ENCODE results near the gene SLC30A2.
"Not testable (repeated sequence)": the region's sequence is repeated elsewhere in the genome, so short reads cannot be mapped to it uniquely, and the experiment has no call there.

The SLC30A2 gene, protein sequence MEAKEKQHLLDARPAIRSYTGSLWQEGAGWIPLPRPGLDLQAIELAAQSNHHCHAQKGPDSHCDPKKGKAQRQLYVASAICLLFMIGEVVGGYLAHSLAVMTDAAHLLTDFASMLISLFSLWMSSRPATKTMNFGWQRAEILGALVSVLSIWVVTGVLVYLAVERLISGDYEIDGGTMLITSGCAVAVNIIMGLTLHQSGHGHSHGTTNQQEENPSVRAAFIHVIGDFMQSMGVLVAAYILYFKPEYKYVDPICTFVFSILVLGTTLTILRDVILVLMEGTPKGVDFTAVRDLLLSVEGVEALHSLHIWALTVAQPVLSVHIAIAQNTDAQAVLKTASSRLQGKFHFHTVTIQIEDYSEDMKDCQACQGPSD

DNA sequence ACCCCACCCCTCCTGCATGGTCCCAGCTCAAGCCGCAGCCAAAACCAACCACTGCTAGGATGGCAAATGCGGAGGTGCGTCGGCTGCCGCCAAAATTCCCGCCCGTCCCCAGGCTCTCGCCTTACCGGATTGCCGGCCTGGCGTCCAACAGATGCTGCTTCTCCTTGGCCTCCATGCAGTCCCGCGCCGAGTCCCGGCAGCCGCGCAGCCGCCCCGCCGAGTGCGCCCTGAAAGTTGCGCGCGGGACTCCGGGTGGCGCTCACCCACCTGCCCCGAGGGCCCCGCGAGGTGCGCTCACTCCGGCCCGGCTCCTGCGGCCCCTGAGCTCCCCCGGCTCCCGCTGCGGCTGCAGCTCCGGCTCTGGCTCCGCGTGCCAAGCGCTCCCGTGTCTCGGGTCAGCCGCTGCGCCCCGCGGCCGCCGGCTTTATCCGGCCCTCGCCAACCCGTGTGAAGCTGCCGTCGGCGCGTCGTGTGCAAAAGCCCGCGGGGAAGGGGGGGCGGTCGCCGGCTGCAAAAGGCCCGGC is at the start of gene SLC30A2:
Gene SLC30A2 (minus strand): TSS at position 397 of the 524 bp plus-strand sequence. CDS start 222 bp downstream, at position 175.
- no peak for DNase-seq (ENCODE audit: low read depth)
- no peak within 1 kb of the TSS for H3K4me3 ChIP-seq (ENCODE audit: low read depth, low read length)

GRCh38 chr1:26094677-26095383 is 48.9 kb upstream of the SLC30A2 start:
- no peak for DNase-seq (ENCODE audit: low read depth)
- no peak overlapping the region for H3K4me3 ChIP-seq (ENCODE audit: low read depth, low read length)

GRCh38 chr1:26094076-26094669 is 48.3 kb upstream of the SLC30A2 start:
- H3K4me3 ChIP-seq (ENCODE audit: low read depth, low read length): no peak overlapping the region
- no peak for DNase-seq (ENCODE audit: low read depth)

GRCh38 chr1:26093569-26093968 is 47.7 kb upstream of the SLC30A2 start:
- not testable (repeated sequence) for DNase-seq (ENCODE audit: low read depth); H3K4me3 ChIP-seq (ENCODE audit: low read depth, low read length)

DNA sequence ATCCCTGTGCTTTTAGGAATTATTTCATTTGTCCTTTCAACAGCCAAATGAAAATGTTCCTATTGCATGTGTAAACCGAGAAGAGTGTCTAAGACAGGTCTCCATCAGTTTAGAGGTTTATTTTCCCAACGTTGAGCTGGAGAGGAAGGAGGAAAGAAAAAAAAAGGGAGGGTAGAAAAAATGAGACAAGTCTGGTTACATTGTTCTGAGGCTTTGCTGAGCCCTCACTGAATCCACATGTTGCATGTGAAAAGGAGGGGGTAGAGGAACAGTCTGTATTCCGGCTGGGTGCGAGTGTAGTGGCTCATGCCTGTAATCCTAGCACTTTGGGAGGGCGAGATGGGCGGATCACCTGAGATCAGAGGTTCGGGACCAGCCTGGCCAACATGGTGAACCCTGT is 46.5 kb upstream of the SLC30A2 start:
- no peak overlapping the region for H3K4me3 ChIP-seq (ENCODE audit: low read depth, low read length)
- no peak for DNase-seq (ENCODE audit: low read depth)

- no peak for DNase-seq (ENCODE audit: low read depth)
Measured at GRCh38 chr1:26090893-26091292, 45.0 kb upstream of the SLC30A2 start.

DNA sequence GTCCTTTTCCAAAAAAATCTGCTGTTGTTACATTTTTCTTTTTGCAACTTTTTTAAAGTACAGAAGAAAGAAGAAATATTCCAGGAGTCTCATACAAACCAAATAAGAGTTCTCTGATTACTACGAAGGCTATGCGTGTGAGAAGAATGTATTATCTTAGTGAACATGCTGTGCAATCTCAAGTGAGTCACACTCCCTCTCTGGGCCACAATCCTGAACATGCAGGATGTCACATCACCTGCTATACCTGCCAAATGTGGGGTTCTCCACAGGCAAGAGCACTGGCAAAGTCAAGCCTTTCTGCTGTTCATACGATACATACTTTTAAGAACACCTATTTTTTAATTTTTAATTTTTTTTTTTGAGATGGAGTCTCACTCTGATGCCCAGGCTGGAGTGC is 43.2 kb upstream of the SLC30A2 start:
- H3K4me3 ChIP-seq (ENCODE audit: low read depth, low read length): no peak overlapping the region
- DNase-seq (ENCODE audit: low read depth): no peak

More at GRCh38 chr1:26090893-26091292, 45.0 kb upstream of the SLC30A2 start:
- H3K4me3 ChIP-seq (ENCODE audit: low read depth, low read length): no peak overlapping the region

DNA sequence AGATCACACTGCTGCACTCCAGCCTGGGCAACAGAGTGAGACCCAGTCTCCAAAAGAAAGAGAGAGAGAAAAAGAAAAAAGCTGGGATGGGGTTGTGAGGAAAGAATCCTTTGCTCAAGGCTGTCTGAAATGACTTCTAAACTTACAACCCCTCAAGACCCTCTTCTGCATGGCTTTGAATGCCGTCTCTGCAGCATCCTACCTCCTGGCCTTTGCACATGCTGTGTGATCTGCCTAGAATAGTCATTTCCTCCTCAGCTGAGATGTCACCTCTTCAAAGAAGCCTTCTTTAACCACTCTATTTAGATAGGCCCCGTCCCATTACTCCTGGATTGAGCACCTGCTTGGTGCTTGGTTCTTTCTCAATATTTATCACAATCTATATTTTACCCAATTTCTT is 38.9 kb upstream of the SLC30A2 start:
- no peak overlapping the region for H3K4me3 ChIP-seq (ENCODE audit: low read depth, low read length)
- no peak for DNase-seq (ENCODE audit: low read depth)

GRCh38 chr1:26084091-26084561 is 38.2 kb upstream of the SLC30A2 start:
- H3K4me3 ChIP-seq (ENCODE audit: low read depth, low read length): no peak overlapping the region
- DNase-seq (ENCODE audit: low read depth): no peak

GRCh38 chr1:26083208-26083607 is 37.3 kb upstream of the SLC30A2 start:
- no peak overlapping the region for H3K4me3 ChIP-seq (ENCODE audit: low read depth, low read length)
- DNase-seq (ENCODE audit: low read depth): no peak

GRCh38 chr1:26082020-26082350 is 36.1 kb upstream of the SLC30A2 start:
- no peak for DNase-seq (ENCODE audit: low read depth)
- H3K4me3 ChIP-seq (ENCODE audit: low read depth, low read length): no peak overlapping the region

DNA sequence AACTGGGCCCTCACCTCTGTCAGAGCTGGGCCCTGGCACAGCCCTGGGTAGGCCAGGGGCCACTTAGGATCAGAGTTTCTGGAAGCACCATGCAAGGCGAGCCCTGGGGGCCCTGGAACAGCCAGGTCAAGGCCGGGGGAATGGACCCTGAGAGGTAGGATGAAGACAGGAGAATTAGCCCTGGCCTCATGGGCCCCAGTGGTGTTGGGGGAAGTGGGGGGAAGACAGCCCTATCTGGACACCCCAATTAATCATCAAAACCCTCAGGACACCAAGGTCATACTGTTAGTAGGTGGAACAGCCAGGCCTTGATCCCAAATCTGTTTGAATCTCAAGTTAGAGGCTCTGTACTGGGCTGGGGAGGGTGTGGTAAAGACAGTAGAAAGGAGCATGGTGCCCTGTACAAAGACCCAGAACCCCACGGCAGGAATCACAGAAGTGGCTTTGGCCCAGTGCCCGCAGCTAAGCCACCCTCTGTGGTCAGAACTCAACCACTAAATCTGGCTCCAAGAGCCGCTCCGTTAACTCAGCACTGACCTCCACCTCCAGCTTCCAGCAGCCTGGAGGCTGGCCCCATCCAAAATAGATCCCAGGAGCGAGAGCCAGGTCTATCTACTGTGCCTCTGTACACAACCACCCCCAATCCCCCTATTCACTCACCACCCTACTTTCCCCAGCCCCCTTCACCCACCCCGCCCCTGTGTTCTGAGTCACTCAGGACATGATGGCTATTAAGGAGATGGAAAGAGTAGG is 35.5 kb upstream of the SLC30A2 start:
- no peak for DNase-seq (ENCODE audit: low read depth)
- H3K4me3 ChIP-seq (ENCODE audit: low read depth, low read length): no peak overlapping the region

DNA sequence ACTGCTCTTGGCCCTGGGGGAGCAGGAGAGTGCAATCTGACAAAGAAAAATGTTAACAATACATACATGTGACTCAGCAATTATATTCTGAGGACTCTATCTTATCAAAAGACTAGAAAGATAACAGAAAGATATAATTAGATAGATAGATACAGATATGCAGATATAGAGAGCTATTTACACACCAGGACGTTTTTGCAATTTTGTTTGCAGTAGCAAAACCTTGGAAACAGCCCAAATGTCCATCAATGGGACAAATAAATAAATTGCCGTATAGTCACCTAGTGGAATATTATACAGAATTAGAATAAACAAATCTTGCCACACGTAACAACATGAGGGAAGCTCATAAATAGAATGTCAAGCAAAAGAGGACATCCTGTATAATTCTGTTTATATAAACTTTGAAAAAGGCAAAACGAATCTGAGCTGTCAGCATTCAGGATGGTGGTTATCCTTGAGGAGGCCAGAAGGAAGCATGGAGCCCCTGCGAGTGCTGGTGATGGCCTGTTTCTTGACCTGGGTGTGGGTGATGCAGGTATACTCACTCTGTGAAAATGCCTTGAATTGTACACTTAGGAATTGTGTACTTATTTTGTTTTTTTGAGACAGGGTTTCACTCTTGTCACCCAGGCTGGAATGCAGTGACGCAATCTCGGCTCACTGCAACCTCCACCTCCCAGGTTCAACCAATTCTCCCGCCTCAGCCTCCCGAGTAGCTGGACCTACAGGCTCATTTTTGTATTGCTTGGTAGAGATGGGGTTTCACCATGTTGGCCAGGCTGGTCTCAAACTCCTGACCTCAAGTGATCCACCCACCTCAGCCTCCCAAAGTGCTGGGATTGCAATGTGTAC is 34.3 kb upstream of the SLC30A2 start:
- no peak for DNase-seq (ENCODE audit: low read depth)
- no peak overlapping the region for H3K4me3 ChIP-seq (ENCODE audit: low read depth, low read length)

DNA sequence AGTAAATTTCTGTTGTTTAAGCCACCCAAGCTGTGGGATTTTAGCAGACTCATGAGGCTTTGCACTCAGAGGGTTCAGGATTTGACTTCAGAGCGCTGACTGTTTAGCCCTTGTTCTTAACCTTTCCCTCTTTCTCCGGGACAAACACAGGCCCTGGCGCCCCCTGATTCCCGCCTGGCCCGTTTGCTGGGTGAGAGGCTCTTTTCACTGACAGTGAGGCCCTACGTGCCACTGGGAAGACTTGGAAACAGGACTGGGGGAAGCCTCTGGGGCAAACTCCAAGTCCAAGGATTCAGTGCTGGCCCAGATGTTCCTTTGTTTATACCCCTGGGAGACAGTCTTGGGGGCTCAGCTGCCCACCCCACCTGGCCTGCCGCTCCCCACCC is 33.3 kb upstream of the SLC30A2 start:
- no peak for DNase-seq (ENCODE audit: low read depth)
- H3K4me3 ChIP-seq (ENCODE audit: low read depth, low read length): no peak overlapping the region

DNA sequence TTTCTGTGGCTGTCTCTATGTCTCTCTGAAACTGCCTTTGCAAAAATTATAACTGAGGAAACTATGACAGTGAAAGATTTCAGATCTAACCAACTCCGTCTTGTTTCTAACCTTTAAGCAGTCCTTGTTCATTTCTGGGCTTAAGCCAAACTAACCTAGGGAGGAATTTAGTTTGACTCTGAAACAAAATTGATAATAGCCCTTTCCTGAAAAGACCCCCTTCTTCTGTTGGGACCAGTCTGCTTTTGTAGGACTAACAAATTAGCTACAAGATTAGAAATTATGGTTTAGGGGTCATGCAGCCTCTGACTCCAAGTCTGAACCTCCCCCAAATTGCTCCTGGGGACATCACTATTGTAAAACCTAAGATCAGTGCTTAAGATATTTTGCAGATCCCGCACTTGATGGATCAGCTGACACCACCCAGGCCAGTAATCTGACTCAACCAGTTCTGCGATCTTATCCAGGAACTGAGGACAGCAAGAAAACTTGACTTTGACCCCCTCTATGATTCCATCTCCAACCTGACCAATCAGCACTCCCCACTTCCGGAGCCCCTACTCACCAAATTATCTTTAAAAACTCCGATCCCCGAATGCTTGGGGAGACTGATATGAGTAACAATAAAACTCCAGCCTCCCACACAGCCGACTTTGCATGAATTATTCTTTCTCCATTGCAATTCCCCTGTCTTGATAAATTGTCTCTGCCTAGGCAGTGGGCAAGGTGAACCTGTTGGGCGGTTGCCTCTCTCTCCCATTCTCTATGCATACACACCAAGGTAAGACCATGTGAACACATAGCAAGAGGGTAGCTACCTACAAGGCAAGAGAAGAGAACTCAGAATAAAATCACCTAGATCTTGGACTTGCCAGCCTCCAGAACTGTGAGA is 32.6 kb upstream of the SLC30A2 start:
- no peak for DNase-seq (ENCODE audit: low read depth)

DNA sequence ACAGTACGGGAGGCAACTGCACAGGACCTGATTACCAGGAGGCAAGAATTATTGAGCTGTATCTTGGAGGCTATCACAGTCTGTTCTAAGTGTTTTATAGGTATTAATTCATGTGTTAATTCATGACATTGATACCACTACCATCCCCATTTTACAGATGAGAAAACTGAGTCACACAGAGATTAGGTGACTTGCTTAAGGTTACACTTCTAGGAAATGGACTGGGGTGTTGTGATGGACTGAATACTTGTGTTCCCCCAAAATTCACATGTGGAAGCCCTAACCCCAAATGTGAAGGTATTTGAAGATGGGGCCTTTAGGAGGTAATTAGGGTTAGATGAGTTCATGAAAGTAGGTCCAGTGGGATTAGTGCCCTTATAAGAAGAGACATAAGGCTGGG is 31.6 kb upstream of the SLC30A2 start:
- DNase-seq (ENCODE audit: low read depth): no peak
- no peak overlapping the region for H3K4me3 ChIP-seq (ENCODE audit: low read depth, low read length)

More for the DNA sequence above, 32.6 kb upstream of the SLC30A2 start:
- no peak overlapping the region for H3K4me3 ChIP-seq (ENCODE audit: low read depth, low read length)

GRCh38 chr1:26075421-26076144 is 29.7 kb upstream of the SLC30A2 start:
- DNase-seq (ENCODE audit: low read depth): no peak
- no peak overlapping the region for H3K4me3 ChIP-seq (ENCODE audit: low read depth, low read length)
